ENCODE results near the gene MACC1. TPM values are rescaled to one million over a fixed set of nuclear protein-coding genes. Genes with fewer than 3 reads are reported as not detected.
"Not testable (repeated sequence)": the region's sequence is repeated elsewhere in the genome, so short reads cannot be mapped to it uniquely, and the experiment has no call there.

The MACC1 gene
- total and polyA plus RNA-seq, 9 of the 15 experiments (the other 6 are each of a cell fraction or from before 2014, with no cell fraction given): 5.9 to 30.2 (median 10.4) TPM

DNA sequence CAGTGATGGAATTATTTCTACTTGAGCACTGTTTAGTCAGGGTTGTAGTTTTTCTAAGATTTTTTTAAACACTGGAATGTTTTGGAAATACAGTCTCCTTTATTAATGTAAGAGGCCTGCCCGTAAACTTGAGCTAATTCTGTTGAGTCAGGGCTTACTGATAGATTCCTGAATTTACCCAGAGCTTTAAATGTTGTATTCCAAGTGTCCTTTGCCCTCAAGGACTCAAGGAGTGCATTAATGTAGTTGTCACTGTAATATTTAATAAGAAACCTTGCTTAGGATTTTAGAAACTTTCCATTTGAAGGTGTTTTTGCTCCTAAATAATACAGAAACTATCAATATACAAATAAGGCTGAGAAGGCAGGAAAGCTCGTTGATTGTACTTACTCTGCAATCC, 89.2 kb downstream of the MACC1 start (continued):
- TF ChIP-seq, protein P1, sequence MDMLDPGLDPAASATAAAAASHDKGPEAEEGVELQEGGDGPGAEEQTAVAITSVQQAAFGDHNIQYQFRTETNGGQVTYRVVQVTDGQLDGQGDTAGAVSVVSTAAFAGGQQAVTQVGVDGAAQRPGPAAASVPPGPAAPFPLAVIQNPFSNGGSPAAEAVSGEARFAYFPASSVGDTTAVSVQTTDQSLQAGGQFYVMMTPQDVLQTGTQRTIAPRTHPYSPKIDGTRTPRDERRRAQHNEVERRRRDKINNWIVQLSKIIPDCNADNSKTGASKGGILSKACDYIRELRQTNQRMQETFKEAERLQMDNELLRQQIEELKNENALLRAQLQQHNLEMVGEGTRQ (CRISPR knock-in tag; IDR thresholded peaks at IDR 0.05): no peak

DNA sequence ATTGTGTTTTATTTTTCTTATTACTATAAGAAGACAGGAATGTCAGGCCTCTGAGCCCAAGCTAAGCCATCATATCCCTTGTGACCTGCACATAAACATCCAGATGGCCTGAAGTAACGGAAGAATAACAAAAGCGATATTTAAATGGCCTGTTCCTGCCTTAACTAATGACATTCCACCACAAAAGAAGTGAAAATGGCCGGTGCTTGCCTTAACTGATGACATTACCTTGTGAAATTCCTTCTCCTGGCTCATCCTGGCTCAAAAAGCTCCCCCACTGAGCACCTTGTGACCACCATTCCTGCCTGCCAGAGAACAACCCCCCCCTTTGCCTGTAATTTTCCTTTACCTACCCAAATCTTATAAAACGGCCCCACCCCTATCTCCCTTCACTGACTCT, 91.1 kb downstream of the MACC1 start:
- H3K9me1 ChIP-seq (ENCODE audit: control insufficient read depth, insufficient read depth, low read length); H3K79me2 ChIP-seq (ENCODE audit: control insufficient read depth, insufficient read depth, low read length); H3K27ac ChIP-seq (ENCODE audit: extremely low read depth, low read depth, low read length); H3K36me3 ChIP-seq (ENCODE audit: control insufficient read depth, insufficient read depth, low read length); ATAC-seq; POLR2A ChIA-PET; H3K4me1 ChIP-seq (replicated peaks in 1 of 2; ENCODE audit: control insufficient read depth in 2 of 2, insufficient read depth in 2 of 2, low read length in 2 of 2); H3K4me3 ChIP-seq; H4K20me1 ChIP-seq (replicated peaks; ENCODE audit: control insufficient read depth, insufficient read depth, low read length); H3K9ac ChIP-seq (ENCODE audit: insufficient read depth in 1 of 2, low read depth in 2 of 2, low read length in 2 of 2); H2AFZ ChIP-seq (ENCODE audit: low read depth, low read length); DNase-seq (ENCODE audit: extremely low read depth in 1 of 4, low spot score in 3 of 4); CTCF ChIA-PET (ENCODE audit: low intra/inter-chr PET ratio); H3K27me3 ChIP-seq (ENCODE audit: control insufficient read depth in 2 of 2, insufficient read depth in 2 of 2, low read length in 2 of 2); BruUV-seq (replicated peaks); FAIRE-seq; H3K4me2 ChIP-seq (ENCODE audit: insufficient read depth, low read length); in situ Hi-C loops (cut with MboI); H3K9me3 ChIP-seq (replicated peaks; ENCODE audit: control insufficient read depth, insufficient read depth, low read depth, low read length); intact Hi-C loops (cut with micrococcal nuclease): not testable (repeated sequence)
- 26% methylated on average over 4 of the region's 4 CpGs for WGBS (ENCODE audit: insufficient coverage, low coverage, missing lambda C conversion rate)

DNA sequence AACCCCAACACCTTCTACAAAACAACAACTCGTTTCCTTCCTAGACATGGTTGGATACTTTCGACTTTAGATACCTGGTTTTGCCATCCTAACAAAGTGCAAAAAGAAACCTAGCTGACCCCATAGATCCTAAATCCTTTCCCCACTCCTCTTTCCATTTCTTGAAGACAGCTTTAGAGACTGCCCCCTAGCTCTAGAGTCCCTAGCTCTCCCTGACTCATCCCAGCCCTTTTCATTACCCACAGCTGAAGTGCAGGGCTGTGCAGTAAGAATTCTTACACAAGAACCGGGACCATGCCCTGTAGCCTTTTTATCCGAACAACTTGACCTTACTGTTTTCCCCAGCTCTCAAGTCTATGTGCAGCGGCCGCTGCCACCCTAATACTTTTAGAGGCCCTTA, 93.1 kb downstream of the MACC1 start:
- ATAC-seq; H3K9me1 ChIP-seq (ENCODE audit: control insufficient read depth, insufficient read depth, low read length); H3K9me3 ChIP-seq (replicated peaks; ENCODE audit: control insufficient read depth, insufficient read depth, low read depth, low read length); H3K79me2 ChIP-seq (ENCODE audit: control insufficient read depth, insufficient read depth, low read length); CTCF ChIA-PET (ENCODE audit: low intra/inter-chr PET ratio); H4K20me1 ChIP-seq (replicated peaks; ENCODE audit: control insufficient read depth, insufficient read depth, low read length); BruUV-seq (replicated peaks); H3K9ac ChIP-seq (ENCODE audit: insufficient read depth in 1 of 2, low read depth in 2 of 2, low read length in 2 of 2); H3K4me3 ChIP-seq; H3K4me1 ChIP-seq (replicated peaks in 1 of 2; ENCODE audit: control insufficient read depth in 2 of 2, insufficient read depth in 2 of 2, low read length in 2 of 2); H2AFZ ChIP-seq (ENCODE audit: low read depth, low read length); H3K27ac ChIP-seq (ENCODE audit: extremely low read depth, low read depth, low read length); intact Hi-C loops (cut with micrococcal nuclease); DNase-seq (ENCODE audit: extremely low read depth in 1 of 4, low spot score in 3 of 4); in situ Hi-C loops (cut with MboI); H3K4me2 ChIP-seq (ENCODE audit: insufficient read depth, low read length); FAIRE-seq; H3K27me3 ChIP-seq (ENCODE audit: control insufficient read depth in 2 of 2, insufficient read depth in 2 of 2, low read length in 2 of 2); H3K36me3 ChIP-seq (ENCODE audit: control insufficient read depth, insufficient read depth, low read length): not testable (repeated sequence)
- POLR2A ChIA-PET: interaction anchor here (1.1 kb wide), 1 partner anchor 12 kb away, joined by 3 read pairs; no protein-coding TSS in a partner anchor
- WGBS (ENCODE audit: insufficient coverage, low coverage, missing lambda C conversion rate): 18% methylated on average over 6 of the region's 6 CpGs

DNA sequence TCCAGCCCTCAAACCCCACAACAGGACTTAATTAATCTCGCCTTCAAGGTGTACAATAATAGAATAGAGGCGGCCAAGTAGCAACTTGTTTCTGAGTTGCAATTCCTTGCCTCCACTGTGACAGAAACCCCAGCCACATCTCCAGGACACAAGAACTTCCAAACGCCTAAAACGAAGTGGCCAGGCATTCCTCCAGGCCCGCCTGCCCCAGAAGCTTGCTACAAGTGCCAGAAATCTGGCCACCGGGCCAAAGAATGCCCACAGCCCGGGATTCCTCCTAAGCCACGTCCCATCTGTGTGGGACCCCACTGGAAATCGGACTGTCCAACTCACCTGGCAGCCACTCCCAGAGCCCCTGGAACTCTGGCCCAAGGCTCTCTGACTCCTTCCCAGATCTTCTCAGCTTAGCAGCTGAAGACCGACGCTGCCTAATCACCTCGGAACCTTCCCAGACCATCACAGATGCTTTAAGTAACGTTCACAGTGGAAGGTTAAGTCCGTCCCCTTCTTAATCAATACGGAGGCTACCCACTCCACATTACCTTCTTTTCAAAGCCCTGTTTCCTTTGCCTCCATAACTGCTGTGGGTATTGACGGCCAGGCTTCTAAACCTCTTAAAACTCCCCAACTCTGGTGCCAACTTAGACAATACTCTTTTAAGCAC, 94.4 kb downstream of the MACC1 start:
- intact Hi-C loops (cut with micrococcal nuclease); H4K20me1 ChIP-seq (replicated peaks; ENCODE audit: control insufficient read depth, insufficient read depth, low read length); H3K36me3 ChIP-seq (ENCODE audit: control insufficient read depth, insufficient read depth, low read length); H3K79me2 ChIP-seq (ENCODE audit: control insufficient read depth, insufficient read depth, low read length); H3K4me1 ChIP-seq (replicated peaks in 1 of 2; ENCODE audit: control insufficient read depth in 2 of 2, insufficient read depth in 2 of 2, low read length in 2 of 2); DNase-seq (ENCODE audit: extremely low read depth in 1 of 4, low spot score in 3 of 4); H3K9ac ChIP-seq (ENCODE audit: insufficient read depth in 1 of 2, low read depth in 2 of 2, low read length in 2 of 2); BruUV-seq (replicated peaks); ATAC-seq; H3K27me3 ChIP-seq (ENCODE audit: control insufficient read depth in 2 of 2, insufficient read depth in 2 of 2, low read length in 2 of 2); FAIRE-seq; in situ Hi-C loops (cut with MboI); H3K9me1 ChIP-seq (ENCODE audit: control insufficient read depth, insufficient read depth, low read length); H2AFZ ChIP-seq (ENCODE audit: low read depth, low read length); H3K27ac ChIP-seq (ENCODE audit: extremely low read depth, low read depth, low read length); H3K9me3 ChIP-seq (replicated peaks; ENCODE audit: control insufficient read depth, insufficient read depth, low read depth, low read length); H3K4me2 ChIP-seq (ENCODE audit: insufficient read depth, low read length); H3K4me3 ChIP-seq; CTCF ChIA-PET (ENCODE audit: low intra/inter-chr PET ratio); POLR2A ChIA-PET: not testable (repeated sequence)
- WGBS (ENCODE audit: insufficient coverage, low coverage, missing lambda C conversion rate): 9% methylated on average over 15 of the region's 16 CpGs
